Activated T-cell treated with anti-CD3 and anti-CD28 coated beads for 1 hour (primary cell): ENCODE results near the gene CDC37L1.

Experiments
- DNase-seq: peaks from one replicate; pipeline ENCODE4 v3.0.0-alpha.2; 2020; ENCODE audit warnings: low read depth

CDC37L1 gene

DNA sequence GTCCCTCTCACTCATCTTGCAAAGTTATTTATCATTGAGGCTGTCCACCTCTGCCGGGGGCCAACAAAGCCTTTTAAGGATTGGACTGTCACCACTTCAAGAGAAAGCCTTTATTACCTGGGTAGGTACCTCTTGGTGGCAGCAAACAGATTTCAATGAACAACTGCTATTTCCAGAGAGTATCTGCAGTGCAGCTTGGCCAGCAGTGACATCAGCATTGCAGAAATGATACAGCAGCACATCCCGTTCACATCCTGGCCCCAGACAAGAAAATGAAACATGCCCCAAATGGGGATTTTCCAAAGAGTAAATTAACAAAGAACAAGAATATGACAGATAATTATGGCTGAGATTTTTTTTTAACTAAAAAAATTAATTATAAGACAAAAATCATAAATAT lies 10.8 kb upstream of the CDC37L1 start:
- DNase-seq = no peak

- DNase-seq = no peak
Measured at GRCh38 chr9:4669890-4670289, 9.5 kb upstream of the CDC37L1 start.

DNA sequence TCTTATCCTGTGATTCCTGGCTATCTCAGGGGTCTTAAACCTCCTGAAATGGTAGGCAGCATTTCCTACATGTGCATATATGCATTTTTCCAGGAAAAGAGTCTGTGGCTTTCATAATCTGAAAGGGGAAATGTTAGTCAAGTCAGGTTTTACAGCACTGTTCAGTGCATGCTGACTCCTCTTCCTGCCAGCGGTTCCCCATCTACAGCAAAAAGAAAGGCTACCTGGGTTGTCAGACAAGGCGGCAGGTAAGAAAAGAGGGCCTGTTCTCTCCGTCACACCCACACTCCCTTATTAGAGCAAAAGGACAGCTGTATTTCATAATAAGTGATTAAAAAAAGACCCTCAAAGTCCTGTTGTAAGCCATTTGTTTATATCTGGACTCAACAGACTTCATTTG lies 8.8 kb upstream of the CDC37L1 start:
- no peak for DNase-seq

DNA sequence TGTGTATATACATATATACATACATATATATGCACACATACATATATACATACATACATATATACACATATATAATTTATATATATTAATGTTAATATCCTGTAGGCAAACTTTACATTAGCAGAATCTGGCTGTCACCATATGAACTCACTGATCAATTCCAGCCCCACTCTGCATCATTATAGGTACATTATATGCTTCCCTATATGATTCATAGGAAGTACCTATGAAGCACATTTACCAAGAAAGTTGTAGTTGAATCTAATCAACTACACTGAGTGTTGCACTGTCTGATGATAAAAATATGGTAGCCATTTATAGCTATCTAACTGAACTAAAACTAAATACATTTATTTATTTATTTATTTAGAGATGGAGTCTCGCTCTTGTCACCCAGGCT lies 7.6 kb upstream of the CDC37L1 start:
- DNase-seq = no peak

- no peak for DNase-seq
Measured at GRCh38 chr9:4674783-4675182, 4.6 kb upstream of the CDC37L1 start.

GRCh38 chr9:4677392-4677791 lies 2.0 kb upstream of the CDC37L1 start:
- DNase-seq = no peak

GRCh38 chr9:4678679-4679267 lies 596 bp upstream of the CDC37L1 start:
- DNase-seq = no peak

GRCh38 chr9:4680173-4680525 lies 780 bp downstream of the CDC37L1 start:
- no peak for DNase-seq

DNA sequence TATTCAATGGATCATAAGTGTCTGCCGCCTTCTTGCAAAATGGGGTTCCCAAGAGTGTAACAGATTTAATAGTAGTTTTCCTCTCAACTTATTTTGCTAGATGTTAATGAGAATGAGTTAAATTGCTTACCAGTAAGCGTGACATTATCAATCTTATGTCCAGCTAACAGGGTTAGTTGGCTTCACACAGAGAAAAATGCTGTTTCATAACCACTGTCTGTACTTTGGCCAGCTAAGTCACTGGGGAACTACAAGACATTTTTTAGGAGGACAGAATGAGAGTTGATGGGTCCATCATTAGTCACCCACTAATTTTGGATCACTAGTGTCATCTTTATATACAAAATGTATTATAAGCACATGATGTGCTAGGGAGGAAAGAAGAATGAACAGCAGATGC lies 1.4 kb downstream of the CDC37L1 start:
- DNase-seq = no peak

GRCh38 chr9:4684820-4685219 lies 5.5 kb downstream of the CDC37L1 start:
- no peak for DNase-seq

DNA sequence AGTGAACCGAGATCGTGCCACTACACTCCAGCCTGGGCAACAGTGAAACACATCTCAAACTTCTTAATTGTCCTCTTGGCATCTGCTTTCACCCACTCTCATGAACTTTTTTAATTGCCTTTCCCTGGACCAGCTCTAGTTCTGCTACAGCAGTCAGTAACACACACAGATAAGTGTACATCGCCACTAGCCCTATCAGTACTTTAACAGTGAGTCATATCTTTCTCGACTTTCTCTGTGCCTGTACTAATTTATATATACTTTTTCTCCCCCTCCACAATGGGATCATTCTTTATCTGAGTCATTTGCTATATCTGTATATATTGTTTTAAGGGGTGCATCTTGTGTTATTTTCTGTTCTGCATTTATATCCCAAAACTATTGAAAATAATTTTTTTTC lies 6.7 kb downstream of the CDC37L1 start:
- no peak for DNase-seq

GRCh38 chr9:4686584-4686983 lies 7.2 kb downstream of the CDC37L1 start:
- no peak for DNase-seq

DNA sequence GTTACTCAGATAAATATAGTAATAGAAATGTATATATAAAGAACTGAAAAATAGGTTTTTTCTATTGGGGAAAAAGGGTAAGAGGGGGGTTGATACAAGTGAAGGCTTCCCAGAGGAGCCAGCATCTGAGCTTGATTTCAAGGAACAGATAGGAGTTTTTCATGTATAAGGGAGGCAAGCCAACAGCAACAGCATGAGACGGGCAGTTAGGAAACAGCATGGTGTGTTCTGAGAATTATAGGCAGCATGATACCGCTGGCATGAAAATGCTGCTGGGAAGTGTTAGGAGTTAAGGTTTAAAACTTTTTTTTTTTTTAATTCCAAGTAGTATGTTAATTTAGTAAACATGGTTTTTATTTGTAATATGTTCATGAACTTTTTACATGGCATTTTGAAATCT lies 9.7 kb downstream of the CDC37L1 start:
- no peak for DNase-seq

- no peak for DNase-seq
Measured at GRCh38 chr9:4689687-4690104, 10.3 kb downstream of the CDC37L1 start.

GRCh38 chr9:4690144-4690543 lies 10.8 kb downstream of the CDC37L1 start:
- no peak for DNase-seq

GRCh38 chr9:4691795-4692194 lies 12.4 kb downstream of the CDC37L1 start:
- DNase-seq = no peak

DNA sequence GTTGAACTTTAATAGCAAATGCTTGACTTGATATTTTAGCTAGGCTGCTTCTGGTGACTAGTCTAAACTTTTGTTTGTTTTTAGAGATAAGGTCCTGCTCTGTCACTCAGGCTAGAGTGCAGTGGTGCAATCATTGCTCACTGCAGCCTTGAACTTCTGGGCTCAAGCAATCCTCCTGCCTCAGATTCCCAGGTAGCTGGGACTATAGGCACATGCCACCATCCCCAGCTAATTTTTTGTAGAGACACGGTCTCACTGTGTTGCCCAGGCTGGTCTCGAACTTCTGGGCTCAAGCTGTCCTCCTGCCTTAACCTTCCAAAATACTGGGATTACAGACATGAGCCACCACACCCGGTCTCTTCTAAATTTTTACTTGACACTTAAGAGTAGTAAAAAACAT lies 20.7 kb downstream of the CDC37L1 start:
- DNase-seq = no peak

GRCh38 chr9:4700932-4701331 lies 21.6 kb downstream of the CDC37L1 start:
- DNase-seq = no peak

- DNase-seq = no peak
Measured at GRCh38 chr9:4701526-4701925, 22.2 kb downstream of the CDC37L1 start.

DNA sequence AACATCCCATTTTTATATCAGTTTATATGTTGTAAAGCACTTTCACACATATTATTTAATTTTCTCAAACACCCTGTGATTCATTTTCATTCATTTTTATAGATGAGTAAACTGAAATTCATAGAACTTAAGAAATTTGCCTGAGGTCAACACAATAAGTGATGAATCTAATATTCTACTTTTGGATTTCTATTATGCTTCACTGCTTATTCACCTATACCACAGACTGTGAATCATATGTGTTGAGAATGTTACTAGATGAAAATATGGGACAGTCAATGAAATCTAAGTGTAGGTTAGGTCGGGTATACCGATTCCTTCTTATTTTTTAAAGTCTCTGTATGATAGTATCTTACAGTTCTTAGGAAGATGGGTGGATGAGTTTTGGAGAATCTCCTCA lies 24.8 kb downstream of the CDC37L1 start:
- no peak for DNase-seq

- DNase-seq = no peak
Measured at GRCh38 chr9:4706021-4706420, 26.7 kb downstream of the CDC37L1 start.

- DNase-seq = no peak
Measured at GRCh38 chr9:4706971-4707622, 27.7 kb downstream of the CDC37L1 start.

GRCh38 chr9:4709380-4709779 lies 30.0 kb downstream of the CDC37L1 start:
- DNase-seq = no peak

DNA sequence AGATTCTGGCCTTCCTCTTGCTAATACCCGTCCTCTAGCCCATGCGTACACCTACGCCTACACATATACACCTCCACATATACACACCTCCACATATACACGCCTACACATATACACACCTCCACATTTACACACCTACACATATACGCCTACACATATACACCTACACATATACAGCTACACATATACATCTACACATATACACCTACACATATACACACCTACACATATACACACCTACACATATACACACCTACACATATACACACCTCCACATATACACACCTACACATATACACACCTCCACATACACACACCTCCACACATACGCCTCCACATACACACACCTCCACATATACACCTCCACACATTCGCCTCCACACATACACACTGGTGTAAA lies 34.5 kb downstream of the CDC37L1 start:
- no peak for DNase-seq
